GM12873 (cell line): Measurements from ENCODE around the gene RASSF1.

Source experiments
- CTCF ChIP-seq: IDR thresholded peaks from 2 replicates; pipeline ENCODE4 v1.5.1; 2012; ENCODE audit warnings: low read depth, mild to moderate bottlenecking, moderate library complexity, low read length, control low read depth; ENCODE audit not compliant: insufficient read depth; ENCODE audit errors: missing control alignments

The RASSF1 gene

DNA sequence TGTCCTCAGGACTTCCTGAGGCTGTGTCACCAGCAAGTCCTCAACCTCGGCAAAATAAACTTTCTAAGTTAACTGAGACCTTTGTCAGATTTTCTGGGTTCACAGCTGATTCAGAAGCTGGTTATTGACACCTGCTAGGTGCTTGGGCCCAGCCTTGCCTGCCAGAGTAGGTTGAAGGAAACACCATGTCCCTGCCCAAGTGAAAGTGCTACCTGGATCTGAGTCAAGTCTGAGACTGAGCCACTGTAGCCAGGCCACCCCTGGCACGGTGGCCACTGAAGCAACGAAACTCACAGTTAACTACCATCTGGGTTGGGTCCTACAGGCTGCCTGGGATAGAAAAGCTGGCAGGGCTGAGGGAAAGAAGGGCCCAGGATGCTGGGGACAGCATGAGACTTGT, 26.3 kb downstream of the RASSF1 start:
- TF ChIP-seq CTCF: no peak

DNA sequence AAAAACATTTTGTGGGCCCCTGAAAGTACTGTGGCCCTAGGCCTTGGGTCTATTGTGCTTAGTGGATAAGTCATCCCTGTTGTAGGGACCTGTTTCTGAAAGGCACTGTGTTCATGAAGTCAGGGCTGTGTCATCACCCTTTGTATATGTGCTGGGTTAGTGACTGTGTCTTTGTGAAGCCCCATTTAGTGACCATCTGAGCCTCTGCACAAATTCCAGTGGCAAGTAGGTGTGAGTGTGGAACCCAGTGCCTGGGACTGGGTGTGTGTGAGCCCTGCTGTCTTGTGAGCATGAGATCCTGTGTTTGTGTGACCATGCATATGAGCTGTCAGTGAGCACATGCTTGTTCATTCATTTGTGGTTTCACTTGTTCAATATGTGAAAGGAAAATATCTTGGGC, 36.0 kb downstream of the RASSF1 start:
- no peak for TF ChIP-seq CTCF

GRCh38 chr3:50303013-50303815, 37.4 kb downstream of the RASSF1 start, which contains the start of gene HYAL1:
TSS of gene HYAL1 (minus strand) at chr3:50303574. CDS start at chr3:50302956, 618 bp downstream.
- TF ChIP-seq CTCF: peak; percentile 4

DNA sequence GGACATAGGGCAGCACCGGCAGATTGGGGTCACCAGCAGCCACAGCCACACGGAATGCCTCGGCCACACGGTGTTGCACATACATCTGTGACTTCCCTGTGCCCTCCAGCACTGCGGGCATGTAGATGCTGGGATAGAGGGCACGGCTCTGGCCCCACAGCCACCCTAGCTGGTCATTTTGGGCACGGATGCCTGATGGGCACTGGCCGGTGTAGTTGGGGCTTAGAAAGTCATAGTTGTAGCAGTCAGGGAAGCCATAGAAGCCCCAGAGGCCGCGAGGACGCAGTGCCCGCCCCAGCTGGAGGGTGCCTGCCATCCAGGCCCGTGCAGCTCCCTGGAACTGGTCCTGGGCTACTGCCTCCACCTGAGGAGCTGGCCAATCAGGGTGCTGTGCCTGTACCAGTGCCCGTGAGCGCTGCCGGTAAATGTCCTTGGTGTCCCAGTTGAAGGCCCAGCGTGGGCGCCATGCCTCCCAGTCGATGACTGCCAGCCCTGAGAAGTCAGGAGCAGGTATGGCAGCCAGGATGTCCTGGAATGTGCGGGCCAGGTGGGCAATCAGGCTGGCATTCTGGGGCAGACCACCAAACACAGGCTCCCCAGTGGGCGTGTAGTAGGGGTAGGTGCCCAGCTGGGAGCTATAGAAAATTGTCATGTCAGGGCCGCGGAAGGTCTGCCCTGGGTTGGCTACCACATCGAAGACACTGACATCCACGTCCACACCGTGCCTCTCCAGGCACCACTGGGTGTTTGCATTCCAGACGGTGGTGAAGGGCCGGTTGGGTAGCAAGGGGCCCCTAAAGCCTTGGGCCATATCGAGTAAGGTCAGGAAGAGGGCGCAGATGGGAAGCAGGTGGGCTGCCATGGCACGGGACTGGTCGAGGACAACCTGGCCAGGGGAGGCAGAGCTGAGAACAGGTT, 38.3 kb downstream of the RASSF1 start:
- TF ChIP-seq CTCF: no peak

- no peak for TF ChIP-seq CTCF
Measured at GRCh38 chr3:50300681-50301254, 39.9 kb downstream of the RASSF1 start.

- TF ChIP-seq CTCF: no peak
Measured at GRCh38 chr3:50299929-50300680, 40.5 kb downstream of the RASSF1 start.
